Measurements from ENCODE around the gene DSE.

The DSE gene

DNA sequence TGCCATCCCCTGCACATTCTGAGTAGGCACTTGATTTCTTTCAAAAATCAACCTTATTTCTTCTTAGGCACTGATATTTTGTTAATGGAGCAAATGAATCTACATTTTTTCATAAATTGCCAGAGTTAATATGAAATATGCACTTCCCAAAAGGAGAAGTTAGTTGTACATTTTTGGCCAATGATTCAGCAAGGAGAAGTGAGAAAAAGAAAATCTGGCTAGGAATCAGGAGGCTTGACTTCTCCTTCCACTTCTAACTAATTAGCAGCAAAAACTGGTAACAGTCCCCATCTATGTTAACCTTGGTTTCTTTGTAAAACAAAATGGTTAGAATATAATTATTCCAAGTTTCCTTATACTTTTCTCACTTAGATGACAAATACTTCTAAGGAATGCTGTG, 7.0 kb upstream of the DSE start:
- no peak for DNase-seq

DNA sequence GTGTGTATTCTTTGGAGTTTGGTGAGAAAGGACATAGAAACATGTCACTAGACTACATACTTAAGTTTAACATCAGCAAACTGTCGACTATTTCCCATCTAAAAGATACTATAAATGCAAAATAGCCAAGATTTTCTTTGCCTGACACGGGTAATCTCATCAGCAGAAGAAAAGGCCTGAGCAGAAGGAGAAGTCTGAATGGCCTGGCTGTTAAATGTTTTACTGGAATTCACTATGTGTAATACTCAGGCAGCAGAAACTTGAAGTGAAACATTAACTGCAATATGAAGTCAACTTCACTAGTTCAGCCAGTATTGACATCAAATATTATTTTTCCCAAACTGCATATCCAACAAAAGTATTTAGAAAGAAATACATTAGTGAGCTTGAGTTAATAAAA, 6.4 kb upstream of the DSE start:
- DNase-seq: no peak

DNA sequence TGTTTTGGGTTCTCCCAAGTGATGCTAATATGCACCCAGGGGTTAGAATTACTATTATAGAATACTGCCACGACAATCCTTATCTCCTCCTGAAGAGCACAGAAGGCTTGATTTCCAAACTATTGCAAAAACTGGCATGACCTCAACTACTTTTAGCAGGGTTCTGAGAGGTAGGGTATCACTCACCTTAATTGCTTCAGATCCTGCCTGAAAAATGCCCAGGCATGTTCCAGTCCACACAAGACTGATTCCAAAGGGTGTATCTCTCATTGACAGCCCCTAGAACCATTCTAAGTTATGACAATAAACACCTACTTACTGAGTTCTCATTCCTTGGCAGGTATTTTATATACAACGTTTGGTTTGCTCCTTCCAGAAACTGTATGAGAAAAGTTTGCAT, 5.0 kb upstream of the DSE start:
- no peak for DNase-seq

DNA sequence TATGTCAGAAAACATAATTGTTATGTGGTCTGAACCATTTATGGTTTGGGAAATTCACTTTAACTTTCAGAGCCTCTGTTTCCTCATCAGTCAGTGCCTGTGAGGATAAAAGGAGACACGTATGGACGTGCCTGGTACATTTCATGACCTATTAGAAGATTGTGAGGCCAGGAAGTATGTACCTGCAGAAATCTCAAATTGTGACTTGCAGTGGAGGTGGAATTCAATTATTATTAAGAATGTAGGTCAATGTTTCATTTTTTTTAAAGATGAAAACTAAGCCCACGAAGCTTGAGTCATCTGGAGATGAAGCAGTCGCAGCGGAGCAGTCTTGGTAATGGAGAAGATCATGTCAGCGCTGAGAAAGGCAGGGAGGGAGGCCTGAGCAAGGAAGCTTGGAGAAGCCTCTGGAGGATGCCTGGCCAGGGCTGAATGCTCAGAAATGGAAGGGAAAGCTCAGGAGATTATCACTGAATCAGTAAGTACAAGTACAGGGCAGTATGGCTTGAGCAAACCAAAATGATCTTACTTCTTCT, 3.9 kb upstream of the DSE start:
- DNase-seq: no peak

DNA sequence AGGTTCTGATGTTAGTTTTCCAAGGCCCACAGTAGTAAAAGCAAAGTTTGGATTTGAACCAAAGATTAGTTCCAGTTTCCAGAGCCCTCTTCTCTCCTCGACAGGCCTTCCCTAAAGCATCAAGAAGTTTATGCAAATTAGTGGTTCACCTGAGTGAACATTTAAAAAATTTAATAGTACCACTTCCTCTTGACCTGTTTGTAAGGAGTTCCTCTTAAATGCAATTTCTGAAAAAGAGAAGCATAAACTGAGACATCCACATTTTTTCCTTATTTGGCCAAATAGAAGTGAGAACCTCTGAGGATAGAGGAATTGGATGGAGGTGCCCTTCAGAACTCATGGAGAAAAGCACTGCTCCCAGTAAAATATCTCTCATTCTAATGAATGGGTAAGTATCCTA, 1.2 kb upstream of the DSE start:
- no peak for DNase-seq

DNA sequence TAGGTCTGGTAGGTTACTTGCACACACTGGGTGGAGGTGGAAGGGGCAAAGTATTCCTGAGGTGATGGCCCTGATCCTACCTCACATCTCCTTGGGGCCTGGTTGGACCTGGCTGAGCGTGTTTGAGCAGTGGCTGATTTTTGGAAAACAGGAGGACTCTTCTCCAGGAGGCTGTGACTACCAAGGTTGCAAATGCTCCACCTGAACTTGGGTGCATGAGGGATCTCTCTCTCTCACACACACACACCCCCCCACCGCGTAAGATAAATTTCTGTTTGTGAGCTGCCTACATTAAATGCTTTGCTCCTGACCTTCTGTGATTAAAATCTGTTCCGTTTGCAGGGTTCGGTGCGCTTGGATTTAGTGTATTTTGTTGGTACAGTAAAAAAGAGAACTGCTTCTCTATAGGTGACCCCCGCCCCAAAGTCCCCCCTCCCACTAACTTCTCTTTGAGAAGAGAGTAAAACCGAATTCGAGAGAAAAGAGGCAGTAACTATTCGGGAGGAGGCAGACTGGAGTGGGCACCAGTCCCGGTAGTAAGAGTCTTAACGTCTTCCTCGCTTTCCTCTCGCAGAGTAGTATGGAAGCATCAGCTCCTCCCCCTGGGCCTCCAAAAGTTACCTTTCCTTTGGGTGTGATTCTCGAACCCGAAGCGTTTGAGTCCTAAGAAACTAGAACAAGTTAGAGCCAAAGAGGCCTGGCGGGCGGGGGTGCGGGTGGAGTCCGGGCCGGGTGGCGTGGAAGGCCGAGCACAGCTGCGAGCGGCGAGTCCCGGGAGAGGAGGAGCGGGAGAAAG, 585 bp upstream of the DSE start:
- no peak for DNase-seq

DNA sequence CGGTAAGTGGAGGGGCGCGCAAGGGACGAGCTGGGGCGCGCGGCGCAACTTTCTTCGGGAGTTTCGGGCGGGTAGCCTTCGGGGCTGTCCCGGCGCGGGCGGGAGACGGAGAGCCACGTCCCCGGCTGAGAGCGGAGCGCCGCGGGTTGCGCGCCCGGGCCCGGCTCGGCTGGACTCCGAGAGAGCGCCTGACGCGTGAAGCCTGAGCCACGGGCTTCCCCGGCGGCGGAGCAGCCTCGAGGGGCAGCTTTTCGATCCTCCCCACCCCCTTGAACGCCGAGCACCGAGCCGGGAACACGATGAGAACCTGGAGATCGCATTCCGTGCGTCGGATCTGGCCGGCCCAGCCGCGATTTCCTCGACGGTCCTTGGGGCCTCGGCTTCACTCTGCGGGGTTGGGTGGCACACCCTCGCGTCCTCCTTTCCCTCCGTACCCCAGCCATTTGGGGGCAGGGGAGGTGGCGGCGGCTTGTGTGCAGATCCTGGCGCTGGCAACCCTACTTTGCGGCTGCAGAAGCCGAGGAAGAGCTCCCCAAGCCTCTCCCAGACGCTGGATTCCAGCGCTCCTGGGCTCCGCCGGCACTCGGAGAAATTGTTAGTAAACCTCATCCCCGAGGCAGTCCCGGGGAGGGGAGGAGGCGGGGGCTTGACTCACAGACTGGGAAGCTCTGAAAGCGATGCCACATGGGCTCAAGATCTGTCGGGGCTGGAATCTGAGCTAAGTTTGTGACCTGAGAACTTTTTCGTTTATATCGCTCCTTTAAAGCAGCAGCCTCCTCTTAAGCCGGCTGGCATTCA, 572 bp downstream of the DSE start:
- DNase-seq: no peak

DNA sequence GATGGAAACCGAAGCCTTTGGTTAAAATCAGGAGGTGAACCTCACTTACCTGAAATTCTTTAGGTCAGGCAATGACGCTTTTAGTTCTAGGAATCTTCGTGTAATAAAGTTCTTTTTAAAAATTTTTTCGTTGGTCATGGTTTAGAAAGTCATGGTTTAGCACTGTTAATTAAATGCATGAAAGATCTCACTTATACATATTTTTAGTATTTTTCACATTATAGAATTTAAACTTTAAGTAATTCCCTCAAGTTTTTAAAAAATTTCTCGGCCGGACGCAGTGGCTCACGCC, 1.1 kb downstream of the DSE start:
- no peak for DNase-seq

DNA sequence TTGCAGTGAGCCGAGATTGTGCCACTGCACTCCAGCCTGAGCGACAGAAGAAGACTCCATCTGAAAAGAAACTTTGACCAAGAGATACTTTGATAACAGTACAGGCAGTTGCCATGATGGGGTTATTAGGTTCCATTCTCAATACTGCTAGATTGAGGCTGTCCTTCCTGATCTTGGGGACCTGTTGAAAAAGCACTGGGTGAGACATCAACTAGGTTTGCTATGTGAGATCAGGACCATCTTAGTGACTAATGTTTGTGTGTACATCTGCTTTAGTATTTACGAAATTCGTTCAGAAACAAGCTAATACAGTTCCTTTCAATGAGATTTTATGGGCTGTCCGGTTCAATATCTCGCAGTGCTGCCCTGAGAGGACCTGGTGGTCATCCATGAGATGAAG, 2.6 kb downstream of the DSE start:
- no peak for DNase-seq

DNA sequence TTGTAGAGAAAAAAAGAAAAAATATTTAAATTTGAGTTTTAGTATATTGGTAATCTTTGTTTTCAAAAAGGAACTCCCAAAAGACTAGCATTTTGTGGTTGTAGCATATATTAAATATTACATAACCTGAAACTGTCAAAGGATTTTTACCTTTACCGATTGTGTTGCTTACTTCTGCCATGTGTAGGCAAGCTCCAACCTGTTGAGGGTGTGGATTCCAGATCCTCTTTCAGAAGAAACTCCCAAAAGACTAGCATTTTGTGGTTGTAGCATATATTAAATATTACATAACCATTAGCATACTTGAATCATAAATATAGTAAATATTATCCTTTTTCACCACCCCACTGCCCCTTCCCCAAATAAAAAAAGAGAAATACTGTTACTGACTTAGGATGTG, 3.2 kb downstream of the DSE start:
- no peak for DNase-seq

DNA sequence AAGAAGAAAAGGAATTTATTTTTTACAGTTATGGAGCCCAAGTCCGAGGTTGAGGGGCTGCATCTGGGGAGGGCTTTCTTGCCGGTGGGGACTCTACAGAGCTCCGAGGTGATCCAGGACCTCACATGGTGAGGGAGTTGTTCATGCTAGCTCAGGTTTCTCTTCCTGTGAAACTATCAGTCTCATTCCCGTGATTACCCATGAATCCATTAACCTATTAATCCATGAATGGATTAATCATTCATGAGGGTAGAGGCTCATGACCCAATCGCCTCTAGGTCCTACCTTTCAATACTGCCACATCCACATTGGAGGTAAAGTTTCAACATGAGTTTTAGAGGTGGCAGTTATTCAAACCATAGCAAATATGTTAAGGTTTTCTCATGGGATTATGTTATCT, 3.8 kb downstream of the DSE start:
- no peak for DNase-seq

DNA sequence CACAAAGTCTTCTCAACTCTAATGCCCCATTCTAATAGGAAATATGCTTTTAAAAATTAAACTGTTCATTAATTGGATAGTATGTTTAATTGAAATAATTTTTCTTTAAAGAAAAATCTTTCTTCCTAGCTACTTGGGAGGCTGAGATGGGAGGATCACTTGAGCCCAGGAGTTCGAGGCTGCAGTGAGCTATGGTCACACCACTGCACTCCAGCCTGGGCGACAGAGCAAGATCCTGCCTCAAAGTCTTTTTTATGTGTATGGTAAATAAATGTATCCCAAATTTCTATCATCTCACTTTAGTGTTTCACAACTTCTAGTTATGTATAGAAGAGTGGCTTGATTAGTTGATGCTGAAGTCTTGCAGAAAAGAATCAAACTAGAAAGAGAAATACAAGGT, 4.5 kb downstream of the DSE start:
- no peak for DNase-seq

DNA sequence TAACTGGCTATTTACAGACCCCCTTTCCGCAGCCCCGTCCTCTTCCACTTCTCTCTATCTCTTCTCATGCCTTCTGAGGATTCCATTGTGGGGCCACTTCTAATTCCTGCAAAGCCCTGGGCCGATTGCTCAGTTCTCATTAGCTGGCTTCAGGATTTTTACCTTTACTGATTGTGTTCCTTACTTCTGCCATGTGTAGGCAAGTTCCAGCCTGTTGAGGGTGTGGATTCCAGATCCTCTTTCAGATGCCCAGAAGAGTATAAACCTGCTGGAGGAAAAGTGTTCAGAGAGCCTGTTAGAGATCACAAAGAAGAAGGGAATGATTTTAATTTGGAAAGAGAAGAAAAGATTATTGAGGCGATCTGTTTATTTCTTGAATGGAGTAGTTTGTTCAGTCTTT, 5.4 kb downstream of the DSE start:
- DNase-seq: no peak

DNA sequence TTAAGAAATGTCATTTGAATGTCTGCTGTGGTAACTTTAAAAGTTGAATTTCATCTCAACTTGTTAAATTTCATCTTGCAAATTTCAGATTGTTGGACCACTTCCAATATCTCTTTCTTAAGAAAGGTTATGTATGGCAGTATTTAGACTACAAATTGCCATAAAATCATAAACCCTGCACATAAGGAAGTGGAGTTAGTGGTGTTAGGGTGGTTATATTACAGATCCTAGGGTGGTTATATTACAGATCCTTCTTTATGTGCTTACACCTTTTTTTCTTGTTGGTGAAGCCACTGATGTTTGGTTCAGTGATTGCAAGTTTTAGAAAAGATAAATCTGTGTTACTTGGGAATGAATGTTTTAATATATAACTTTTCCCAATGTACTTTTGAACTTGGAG, 9.0 kb downstream of the DSE start:
- DNase-seq: no peak

DNA sequence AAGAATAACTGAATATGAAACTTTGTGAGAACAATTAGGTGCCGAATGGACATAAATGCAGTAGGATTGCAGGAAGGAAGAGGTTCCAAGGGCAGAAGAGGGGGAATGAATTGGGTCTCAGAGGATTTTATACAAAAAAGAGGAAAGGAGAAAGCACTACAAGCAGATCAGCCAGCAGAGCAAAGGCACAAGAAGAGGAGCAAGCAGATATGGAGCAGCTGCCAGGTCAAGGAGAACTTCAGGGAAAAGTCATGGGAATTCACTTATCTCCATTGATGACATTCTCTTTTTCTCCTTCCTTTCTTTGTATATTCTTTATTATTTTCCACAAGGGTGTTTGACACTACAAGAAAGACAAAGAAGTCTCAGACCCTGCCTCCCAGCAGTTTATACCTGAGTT, 9.6 kb downstream of the DSE start:
- no peak for DNase-seq

DNA sequence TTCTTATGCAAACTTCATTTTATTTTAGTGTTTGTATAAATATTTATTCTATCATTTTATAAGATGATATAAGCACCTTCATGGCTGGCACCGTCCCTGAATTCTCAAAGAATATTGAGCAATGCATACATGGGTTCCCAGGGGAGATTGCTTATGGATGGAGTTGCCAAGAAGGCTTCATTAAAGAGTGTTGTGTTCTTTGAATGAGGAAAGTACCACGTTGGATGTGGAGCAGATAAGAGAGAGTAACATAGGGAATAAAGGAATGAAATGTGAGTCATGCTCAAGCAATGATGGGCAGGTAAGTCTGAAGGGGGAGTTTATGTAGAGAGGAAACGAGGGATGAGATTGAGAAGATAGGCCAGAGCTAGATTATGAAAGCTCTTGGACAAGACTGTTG, 10.3 kb downstream of the DSE start:
- no peak for DNase-seq

DNA sequence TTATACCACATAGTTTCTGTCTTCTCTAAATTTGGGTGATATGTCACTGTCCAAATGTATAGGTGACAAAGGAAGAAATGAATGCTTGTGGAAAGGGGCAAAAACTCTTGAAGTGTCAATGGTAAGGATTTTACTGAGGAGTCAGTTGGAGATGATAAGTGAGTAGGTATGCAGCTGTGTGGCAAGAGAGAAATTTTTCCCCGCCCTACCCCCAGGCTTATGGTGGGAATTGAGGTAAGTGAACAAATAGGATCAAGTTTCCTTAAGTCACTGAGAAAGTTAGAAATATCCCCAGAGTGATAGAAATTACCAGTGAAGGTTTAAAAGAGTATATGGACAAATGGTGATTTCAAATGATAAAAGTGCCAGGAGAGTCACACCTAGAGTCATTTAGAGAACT, 11.8 kb downstream of the DSE start:
- DNase-seq: no peak

DNA sequence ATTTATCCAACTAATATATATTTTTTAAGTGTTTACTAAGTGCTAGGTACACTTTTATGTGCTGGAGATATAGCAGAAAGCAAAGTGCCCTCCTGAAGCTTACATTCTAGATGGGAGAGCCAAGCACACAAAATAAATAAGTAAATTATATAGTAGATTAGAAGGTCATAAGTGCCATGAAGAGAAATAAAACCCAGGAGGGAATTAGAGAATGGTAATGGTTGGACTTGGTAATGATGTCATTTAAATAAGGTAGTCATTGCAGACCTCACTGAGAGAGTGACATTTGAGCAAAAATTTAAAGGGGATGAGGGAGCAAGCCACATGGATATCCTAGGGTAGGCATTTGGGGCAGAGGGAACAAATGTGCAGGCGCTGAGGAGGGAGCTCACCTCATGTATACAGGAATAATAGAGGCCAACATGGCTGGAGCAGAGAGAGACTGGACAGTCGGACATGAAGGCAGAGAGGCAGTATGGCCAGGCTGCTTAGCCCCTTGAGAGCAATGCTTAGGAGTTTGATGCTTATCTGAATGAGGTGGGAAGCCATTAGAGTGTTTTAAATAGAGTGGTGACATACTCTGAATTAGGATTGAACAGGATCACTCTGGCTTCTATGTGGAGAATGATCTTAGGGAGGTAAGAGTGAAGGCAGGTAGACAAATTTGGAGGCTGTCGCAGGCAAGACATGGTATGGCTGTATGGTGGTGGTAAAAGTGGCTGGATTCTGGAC, 14.1 kb downstream of the DSE start:
- no peak for DNase-seq

DNA sequence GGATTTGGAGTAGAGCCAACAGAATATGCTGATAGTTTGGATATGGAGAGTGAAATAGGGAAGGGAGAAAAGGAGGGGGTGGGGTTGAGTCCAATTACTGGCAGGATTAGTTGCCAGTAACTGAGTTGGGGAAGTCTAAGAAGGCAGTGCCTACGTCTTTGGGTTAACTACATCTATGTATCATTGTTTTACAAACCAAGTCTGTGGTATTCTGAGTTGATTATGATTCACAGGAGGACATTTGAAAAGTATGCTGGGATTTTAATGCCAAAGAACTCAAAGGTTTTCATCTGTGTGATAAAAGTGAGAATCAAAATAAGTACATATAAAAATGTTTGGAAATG, 14.7 kb downstream of the DSE start:
- DNase-seq: no peak

DNA sequence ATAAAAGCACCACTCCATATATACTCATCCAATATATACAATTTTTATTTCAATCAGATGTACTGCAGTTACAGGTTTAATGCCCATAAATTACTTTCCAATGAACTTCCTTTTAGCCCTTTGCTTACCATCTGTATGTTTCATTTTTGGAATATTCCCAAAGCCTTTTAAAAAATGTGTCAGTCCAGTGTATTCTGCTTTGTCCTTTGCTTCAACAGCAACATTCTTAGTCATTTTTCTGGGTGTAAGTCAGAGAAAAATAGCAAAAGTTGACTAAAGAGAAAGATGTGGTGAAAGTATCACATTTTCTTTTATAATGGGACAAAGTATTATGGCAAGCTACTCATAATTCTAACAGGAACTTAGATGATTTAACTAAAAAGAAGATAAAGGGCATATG, 15.2 kb downstream of the DSE start:
- no peak for DNase-seq

DNA sequence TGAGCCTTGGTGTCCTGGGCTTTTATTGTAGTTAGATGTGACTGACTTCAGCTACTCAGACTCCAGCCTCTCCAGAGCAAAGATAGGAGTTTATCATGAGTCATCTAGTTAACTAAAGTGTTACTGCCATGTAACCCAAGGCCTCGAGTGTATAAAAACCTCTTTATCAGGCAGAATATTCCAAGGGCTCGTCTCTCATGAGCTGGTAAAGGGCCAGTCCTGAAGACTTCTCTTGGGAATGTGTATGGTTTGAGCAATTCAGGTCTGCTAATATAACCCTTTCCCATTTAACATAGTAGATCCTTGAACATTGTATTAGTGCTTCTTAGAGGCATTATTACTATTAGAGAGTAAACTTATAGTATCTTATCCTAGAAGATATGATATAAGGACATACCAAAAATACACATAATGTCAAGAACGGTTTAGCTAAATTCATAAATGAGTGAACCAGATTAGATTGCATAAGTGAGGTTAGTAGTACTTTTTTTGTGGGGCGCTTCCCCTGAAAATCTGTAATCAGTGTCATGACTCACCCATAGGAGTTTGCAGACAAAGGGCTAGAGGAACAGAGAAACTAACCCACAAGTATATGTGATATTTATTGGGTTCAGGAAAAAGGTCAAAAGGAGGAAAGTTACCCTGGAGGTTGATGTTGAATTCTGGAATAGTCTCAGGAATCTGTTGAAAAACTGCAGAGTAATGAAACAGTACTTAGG, 16.0 kb downstream of the DSE start:
- no peak for DNase-seq

DNA sequence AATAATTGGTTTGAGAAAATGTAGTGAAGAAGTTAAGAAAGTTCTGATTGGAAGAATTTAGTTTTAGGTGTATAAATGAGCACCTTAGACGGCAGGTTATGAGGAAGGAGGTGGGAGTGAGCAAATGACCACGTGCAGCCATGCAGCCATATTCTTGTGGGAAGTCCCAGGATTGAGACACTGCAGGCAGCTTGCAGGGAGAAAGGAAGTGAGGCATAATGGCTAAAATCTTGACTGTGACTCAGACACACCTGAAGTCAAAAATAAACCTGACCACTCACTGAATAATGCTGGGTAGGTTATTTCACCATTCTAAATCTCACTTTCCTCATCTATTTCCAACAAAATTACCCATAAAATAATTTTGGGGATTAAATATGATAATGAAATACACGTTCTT, 16.6 kb downstream of the DSE start:
- DNase-seq: no peak

DNA sequence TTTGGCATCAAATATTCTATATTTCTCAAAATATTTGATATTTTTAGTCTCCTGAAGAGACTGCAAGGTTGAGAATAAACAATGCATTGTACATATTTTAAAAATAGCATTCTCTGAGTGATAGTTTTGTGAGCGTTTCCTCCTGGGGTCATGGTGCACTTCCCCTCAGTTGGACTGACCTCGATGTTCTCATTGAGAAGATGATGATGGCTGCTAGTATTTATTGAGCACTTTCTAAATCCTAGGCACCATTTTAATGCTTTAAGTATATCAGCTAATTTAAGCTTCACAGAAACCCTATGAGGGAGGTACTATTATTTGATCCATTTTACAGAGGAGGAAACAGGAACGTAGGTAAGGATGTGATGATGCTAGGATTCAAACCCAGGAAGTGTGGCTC, 18.2 kb downstream of the DSE start:
- no peak for DNase-seq

Measured in NCI-H187 (cell line).